K562 (cell line): Measurements from ENCODE around the gene DARS2. TPM values are rescaled to one million over a fixed set of nuclear protein-coding genes. Genes with fewer than 3 reads are reported as not detected.
A peak's percentile ranks its signal among the peaks of the same experiment; 100 is the strongest.

Experiments
- ATAC-seq: fragments of 200-7000 bp; cut with Tn5 transposase; 3 replicates; pipeline ENCODE4 v1.9.1; 2020; ENCODE audit warnings: moderate library complexity
- BruUV-seq: library from RNA; stranded (reverse); fragments of 400-500 nt; replicated peaks from 2 replicates; lab custom pipeline; 2021; lab: Mats Ljungman, UMichigan
- CTCF ChIA-PET: fragments of 300-600 bp; formaldehyde crosslinking; extraction: SDS; loops from one replicate; lab custom pipeline; 2021; ENCODE audit warnings: low intra/inter-chr PET ratio; lab: Yijun Ruan, JAX
- POLR2A ChIA-PET: fragments of 300-600, 350-650 bp; sonication (Branson Sonifier 250); formaldehyde crosslinking; extraction: SDS; loops from one replicate; lab custom pipeline; 2021; ENCODE audit warnings: antibody characterized with exemption, inconsistent platforms; lab: Yijun Ruan, JAX
- DNase-seq, 4 experiments: peaks; one replicate each; pipeline versions ENCODE4 v3.0.0 to v3.0.0-alpha.2; 2011 to 2018; ENCODE audit warnings: low spot score in 3 of 4, mixed read lengths in 3 of 4; ENCODE audit errors: extremely low read depth in 1 of 4
- FAIRE-seq: peaks from 2 replicates; lab custom pipeline; 2011; peaks lifted over from hg19 to GRCh38; lab: Jason Lieb, UNC
- H2AFZ ChIP-seq: 2 replicates; pipeline ENCODE4 v1.6.0; 2011; ENCODE audit warnings: low read depth, low read length, control low read depth, inconsistent platforms
- H3K27ac ChIP-seq: fragments of 200-600 bp; 3 replicates; pipeline ENCODE4 v1.8.0; 2011; ENCODE audit warnings: low read depth, mild to moderate bottlenecking, control low read depth, inconsistent platforms, low read length, moderate library complexity, mixed read lengths; ENCODE audit errors: extremely low read depth
- H3K27me3 ChIP-seq, 2 experiments: fragments of 300-600 bp in 1 of 2; 2 replicates in 1 of 2; 3 replicates in 1 of 2; pipeline versions ENCODE4 v1.6.0 to v1.8.0; 2011; ENCODE audit warnings: inconsistent platforms in 2 of 2, low read length in 2 of 2, mild to moderate bottlenecking in 1 of 2, mixed read lengths in 1 of 2, moderate library complexity in 1 of 2; ENCODE audit not compliant: control insufficient read depth in 2 of 2, insufficient read depth in 2 of 2
- H3K36me3 ChIP-seq: fragments of 300-600 bp; 3 replicates; pipeline ENCODE4 v1.8.0; 2011; ENCODE audit warnings: mild to moderate bottlenecking, low read length, inconsistent platforms; ENCODE audit not compliant: control insufficient read depth, insufficient read depth
- H3K4me1 ChIP-seq, 2 experiments: fragments of 200-600 bp in 1 of 2; replicated peaks in 1 of 2; 2 replicates in 1 of 2; 3 replicates in 1 of 2; pipeline versions ENCODE4 v1.5.1 to v1.8.0; 2011; ENCODE audit warnings: inconsistent platforms in 2 of 2, low read length in 2 of 2, mild to moderate bottlenecking in 1 of 2, mixed read lengths in 1 of 2, moderate library complexity in 1 of 2; ENCODE audit not compliant: control insufficient read depth in 2 of 2, insufficient read depth in 2 of 2
- H3K4me2 ChIP-seq: 2 replicates; pipeline ENCODE4 v1.6.1; 2011; ENCODE audit warnings: low read length, control low read depth, inconsistent platforms, mixed read lengths; ENCODE audit not compliant: insufficient read depth
- H3K4me3 ChIP-seq: fragments of 200-600 bp; sonication (generic), shearing (Covaris generic); 2 replicates; pipeline ENCODE4 v1.5.1; 2016; ENCODE audit warnings: control low read depth, inconsistent platforms
- H3K79me2 ChIP-seq: fragments of 200-600 bp; 3 replicates; pipeline ENCODE4 v1.8.0; 2011; ENCODE audit warnings: low read length, inconsistent platforms; ENCODE audit not compliant: control insufficient read depth, insufficient read depth
- H3K9ac ChIP-seq, 2 experiments: 2 replicates each; pipeline versions ENCODE4 v1.6.0 to v1.6.1; 2011; ENCODE audit warnings: low read depth in 2 of 2, low read length in 2 of 2, control low read depth in 1 of 2, inconsistent platforms in 1 of 2, mild to moderate bottlenecking in 1 of 2, mixed read lengths in 1 of 2; ENCODE audit not compliant: insufficient read depth in 1 of 2
- H3K9me1 ChIP-seq: one replicate; pipeline ENCODE4 v1.6.0; 2011; ENCODE audit warnings: inconsistent platforms, mild to moderate bottlenecking, low read length, moderate library complexity; ENCODE audit not compliant: control insufficient read depth, insufficient read depth
- H3K9me3 ChIP-seq: replicated peaks from 2 replicates; pipeline ENCODE4 v1.5.1; 2011; ENCODE audit warnings: low read depth, low read length, inconsistent platforms; ENCODE audit not compliant: control insufficient read depth, insufficient read depth
- H4K20me1 ChIP-seq: replicated peaks from 2 replicates; pipeline ENCODE4 v1.6.1; 2011; ENCODE audit warnings: low read length, inconsistent platforms, mixed read lengths; ENCODE audit not compliant: control insufficient read depth, insufficient read depth
- CBFB ChIP-seq: sonication (generic); formaldehyde crosslinking; IDR thresholded peaks from 2 replicates; pipeline ENCODE4 v1.4.0; 2020; ENCODE audit warnings: mild to moderate bottlenecking, missing genetic modification reagents
- ERF ChIP-seq: fragments of 450-650 bp; formaldehyde crosslinking; IDR thresholded peaks from 2 replicates; pipeline ENCODE4 v1.4.0; 2020; ENCODE audit warnings: mild to moderate bottlenecking, mixed read lengths
- KDM1A ChIP-seq, 2 experiments: fragments of 450-650 bp; IDR thresholded peaks; 2 replicates each; pipeline ENCODE4 v1.6.1; 2016; ENCODE audit warnings: mild to moderate bottlenecking in 2 of 2
- POLR2A ChIP-seq: fragments of 450-650 bp; conservative IDR thresholded peaks from 2 replicates; pipeline ENCODE4 v1.6.1; 2016
- PURB ChIP-seq: sonication (generic); formaldehyde crosslinking; IDR thresholded peaks from 2 replicates; pipeline ENCODE4 v1.9.0; 2021; ENCODE audit warnings: low read depth, mild to moderate bottlenecking, missing genetic modification reagents
- ZNF311 ChIP-seq: fragments of 250-450 bp; sonication (Bioruptor Pico); IDR thresholded peaks from 2 replicates; pipeline ENCODE4 v1.4.0; 2020; ENCODE audit warnings: mild to moderate bottlenecking, moderate library complexity
- WGBS: fragments of 100-300 bp; shearing (Covaris generic); methylation state at CpG from one replicate; pipeline ENCODE4 v1.1.6; 2016; ENCODE audit warnings: low coverage, mixed read lengths; ENCODE audit not compliant: insufficient coverage; ENCODE audit errors: missing lambda C conversion rate; 5-methylcytosine and 5-hydroxymethylcytosine counted together
- in situ Hi-C: fragments of 300-500 bp; cut with MboI; formaldehyde crosslinking; loops from 4 replicates; pipeline ENCODE4 v1.15.0; 2018; ENCODE audit warnings: inconsistent platforms, mixed read lengths
- intact Hi-C: fragments of 100-400 bp; cut with micrococcal nuclease; formaldehyde crosslinking; loops from 2 replicates; pipeline ENCODE4 v1.14.2; 2022
- polyA plus RNA-seq, 8 experiments: library from polyadenylated mRNA; depleted of rRNA in 4 of 8; stranded (reverse) in 5 of 8; unstranded in 3 of 8; fragments of >200 nt; fragmentation: Nextera tagmentation in 2 of 8; fragmentation: Illumina TruSeq in 1 of 8; extraction: Ambion mirVana in 2 of 8; extraction: Trizol in 1 of 8; gene quantifications; 2 replicates each; pipeline versions ENCODE4 v1.2.1 to v1.2.3, GENCODE V29; 2011 to 2014; ENCODE audit warnings: inconsistent platforms in 1 of 8, missing spikeins in 1 of 8
- total RNA-seq, 7 experiments: library from RNA; depleted of rRNA in 6 of 7; stranded (reverse); fragments of >200 nt in 6 of 7; fragmentation: Illumina TruSeq in 2 of 7; extraction: Trizol in 2 of 7; gene quantifications; 2 replicates each; pipeline versions ENCODE4 v1.2.1 to v1.2.3, GENCODE V29; 2011 to 2021; ENCODE audit warnings: low replicate concordance in 1 of 7
- TF ChIP-seq, protein P1 (sequence below): conservative IDR thresholded peaks from 2 replicates; pipeline ENCODE4 v1.6.1; 2011; ENCODE audit warnings: low read depth, mild to moderate bottlenecking, low read length; ENCODE audit not compliant: control insufficient read depth

DARS2 gene
- total and polyA plus RNA-seq, 9 of the 15 experiments (the other 6 are each of a cell fraction or from before 2014, with no cell fraction given) = 36.4 to 96.7 (median 68.6) TPM

- ATAC-seq (no peak), DNase-seq (peak in 1 of 4 experiments; percentile 6), FAIRE-seq (no peak)
- Histone ChIP-seq H3K4me1 (no peaks in the 10 kb centered on the region), H3K9me1 (no peaks in the 10 kb centered on the region), H3K9ac (no peak overlapping the region), H4K20me1 (no peaks in the 10 kb centered on the region), H3K79me2 (no peaks in the 10 kb centered on the region), H3K36me3 (peaks cover 76% of the 10 kb centered on the region), H3K4me2 (no peak overlapping the region), H3K4me3 (no peak overlapping the region), H3K27ac (no peak overlapping the region), H3K9me3 (no peaks in the 10 kb centered on the region), H2AFZ (no peak overlapping the region), H3K27me3 (no peaks in the 10 kb centered on the region)
- no TSS peak for BruUV-seq
- in situ Hi-C loops = no loop called here
- WGBS = 72% methylated on average over 5 of the region's 5 CpGs
- POLR2A ChIA-PET = interaction anchor here (1.1 to 10.4 kb wide), 2 partner anchors 11 to 16 kb away, joined by 3 to 183 read pairs; partner anchors contain the start of genes GAS5 and ZBTB37
- TF ChIP-seq PURB (CRISPR knock-in tag) = no peak
- TF ChIP-seq KDM1A (IDR thresholded peaks at IDR 0.05) = 0 out of 4 replicates have a peak, but pooled peaks of 1 of the 2 experiments have one; percentile 12
- TF ChIP-seq, protein P1, sequence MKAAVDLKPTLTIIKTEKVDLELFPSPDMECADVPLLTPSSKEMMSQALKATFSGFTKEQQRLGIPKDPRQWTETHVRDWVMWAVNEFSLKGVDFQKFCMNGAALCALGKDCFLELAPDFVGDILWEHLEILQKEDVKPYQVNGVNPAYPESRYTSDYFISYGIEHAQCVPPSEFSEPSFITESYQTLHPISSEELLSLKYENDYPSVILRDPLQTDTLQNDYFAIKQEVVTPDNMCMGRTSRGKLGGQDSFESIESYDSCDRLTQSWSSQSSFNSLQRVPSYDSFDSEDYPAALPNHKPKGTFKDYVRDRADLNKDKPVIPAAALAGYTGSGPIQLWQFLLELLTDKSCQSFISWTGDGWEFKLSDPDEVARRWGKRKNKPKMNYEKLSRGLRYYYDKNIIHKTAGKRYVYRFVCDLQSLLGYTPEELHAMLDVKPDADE = no peak
- TF ChIP-seq ZNF311 (CRISPR knock-in tag) = no peak
- no peak for TF ChIP-seq CBFB
- no peak for TF ChIP-seq POLR2A
- no peak for TF ChIP-seq ERF (CRISPR knock-in tag)
- intact Hi-C loops = no loop called here
- CTCF ChIA-PET = no interaction called here
Measured at GRCh38 chr1:173853074-173853473, 28.6 kb downstream of the DARS2 start.
